Hematopoietic multipotent progenitor cell treated with erythropoietin and hydrocortisone succinate and interleukin-3 and kit ligand, for 17 days (in vitro differentiated cells): ENCODE results near the gene CACNA1E.
"Not testable (repeated sequence)": the region's sequence is repeated elsewhere in the genome, so short reads cannot be mapped to it uniquely, and the experiment has no call there.

Experiments used
- DNase-seq: peaks from one replicate; pipeline ENCODE4 v3.0.0-alpha.2; 2015; ENCODE audit warnings: low spot score

CACNA1E gene

GRCh38 chr1:181816608-181817007 is 333.3 kb downstream of the CACNA1E start:
- no peak for DNase-seq

GRCh38 chr1:181817091-181817490 is 333.8 kb downstream of the CACNA1E start:
- no peak for DNase-seq

- no peak for DNase-seq
Measured at GRCh38 chr1:181818459-181818858, 335.1 kb downstream of the CACNA1E start.

- DNase-seq = no peak
Measured at GRCh38 chr1:181818943-181819342, 335.6 kb downstream of the CACNA1E start.

GRCh38 chr1:181821701-181822100 is 338.4 kb downstream of the CACNA1E start:
- no peak for DNase-seq

- DNase-seq = not testable (repeated sequence)
Measured at GRCh38 chr1:181832173-181832880, 349.0 kb downstream of the CACNA1E start.

GRCh38 chr1:181846001-181846645 is 362.8 kb downstream of the CACNA1E start:
- DNase-seq = no peak

GRCh38 chr1:181846681-181847080 is 363.4 kb downstream of the CACNA1E start:
- no peak for DNase-seq

- no peak for DNase-seq
Measured at GRCh38 chr1:181849071-181849470, 365.8 kb downstream of the CACNA1E start.

GRCh38 chr1:181854212-181854611 is 370.9 kb downstream of the CACNA1E start:
- DNase-seq = not testable (repeated sequence)

- no peak for DNase-seq
Measured at GRCh38 chr1:181855380-181855779, 372.1 kb downstream of the CACNA1E start.
